ENCODE data around the gene GRIP1. TPM values are rescaled to one million over a fixed set of nuclear protein-coding genes. Genes with fewer than 3 reads are reported as not detected.

The GRIP1 gene
- total RNA-seq, result 0.09 and 0.22 TPM in 2 replicates

GRCh38 chr12:66678338-66679275 is at the start of gene GRIP1:
Gene GRIP1, minus strand, starts transcription at chr12:66679076. Its CDS starts 172 bp downstream, at chr12:66678904.

GRCh38 chr12:66301944-66302826 is 376.7 kb downstream of the GRIP1 start, which contains the start of gene HELB:
Gene HELB, plus strand, starts transcription at chr12:66302493. Its CDS starts 111 bp downstream, at chr12:66302604.

